NCI-H82 treated with DMSO at 0.1 percent for 48 hours (cell line): Measurements from ENCODE around the gene EFNA4.
A peak's percentile ranks its signal among the peaks of the same experiment; 100 is the strongest.

Experiments
- DNase-seq: peaks from one replicate; lab custom pipeline; 2025; ENCODE audit not compliant: unreplicated experiment; lab: John Stamatoyannopoulos, UW

EFNA4 gene

GRCh38 chr1:155072531-155073289 is 9.2 kb downstream of the EFNA4 start:
- no peak for DNase-seq

DNA sequence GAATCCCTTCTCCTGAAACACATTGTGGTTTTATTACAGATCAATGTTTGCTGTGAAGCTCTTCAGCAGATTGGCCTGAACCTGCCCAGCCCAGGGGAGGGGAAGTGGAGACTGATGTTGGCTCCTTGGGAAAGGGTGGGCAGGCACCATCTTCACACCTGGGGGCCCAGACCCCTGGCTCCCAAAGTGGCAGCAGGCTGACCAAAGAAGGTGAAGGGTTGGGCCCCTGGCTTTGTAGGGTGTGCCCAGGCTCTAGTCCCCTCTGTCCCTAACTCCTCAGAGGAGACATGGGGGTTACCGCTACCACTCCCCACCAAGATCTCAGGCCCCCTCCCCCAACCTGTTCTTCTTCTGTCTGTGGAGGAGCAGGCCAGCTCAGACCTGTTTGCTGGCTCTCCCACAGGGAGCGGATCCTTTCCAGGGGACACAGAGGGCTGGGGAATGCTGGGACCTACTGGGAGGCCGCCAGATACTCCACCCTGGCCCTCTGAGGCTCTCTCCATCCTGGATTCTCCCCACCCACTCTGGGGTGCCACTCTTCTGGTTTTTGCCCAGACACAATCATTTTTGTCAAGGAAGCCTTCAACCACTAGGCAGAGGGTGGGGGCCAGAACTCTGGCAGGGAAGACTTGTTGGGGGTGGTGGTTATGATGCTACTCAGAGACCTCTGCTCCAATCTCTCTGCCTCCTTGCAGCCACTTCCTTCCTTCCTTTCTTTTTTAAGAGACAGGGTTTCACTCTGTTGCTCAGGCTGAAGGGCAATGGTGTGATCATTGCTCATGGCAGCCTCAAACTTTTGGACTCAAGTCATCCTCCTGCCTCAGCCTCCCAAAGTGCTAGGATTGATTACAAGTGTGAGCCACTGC is 10.1 kb downstream of the EFNA4 start:
- no peak for DNase-seq

DNA sequence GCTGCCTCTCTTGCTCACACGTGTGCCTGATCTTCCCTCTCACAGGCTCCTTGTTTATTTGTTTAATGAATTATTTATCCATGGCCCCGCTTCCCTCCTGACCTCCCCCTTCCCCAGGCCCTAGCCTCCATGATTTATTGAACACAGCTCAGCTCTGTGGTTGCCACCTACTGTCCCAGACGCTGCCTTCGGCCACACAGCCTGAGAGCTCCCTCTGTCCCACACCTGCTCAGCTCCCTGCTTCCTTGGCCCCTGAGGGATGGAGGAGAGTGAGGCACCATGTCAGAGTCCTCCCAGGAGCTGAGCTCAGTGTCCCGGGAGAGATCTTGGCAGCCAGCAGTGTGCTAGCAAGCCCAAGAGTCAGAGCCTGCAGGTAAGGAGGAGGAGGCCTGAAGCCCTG is 12.0 kb downstream of the EFNA4 start:
- DNase-seq: no peak

DNA sequence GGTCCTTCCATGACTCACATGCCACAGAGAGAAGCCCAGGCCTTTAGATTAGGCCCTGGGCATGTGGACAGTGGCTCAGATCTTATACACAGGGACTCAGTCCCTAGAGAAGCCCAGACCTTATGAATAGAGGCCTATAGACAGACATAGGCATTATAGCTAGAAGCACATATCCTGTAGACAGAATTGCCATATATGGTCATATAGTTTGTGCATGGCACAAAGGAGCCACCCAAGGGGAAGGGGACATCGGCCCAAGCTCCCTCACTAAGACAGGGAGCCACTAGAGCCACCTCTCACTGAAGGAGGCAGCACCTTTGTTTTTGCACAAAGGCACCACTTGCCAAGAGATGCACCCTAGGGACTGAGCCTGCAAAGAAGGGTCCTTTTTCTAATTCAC is 12.8 kb downstream of the EFNA4 start:
- DNase-seq: no peak

DNA sequence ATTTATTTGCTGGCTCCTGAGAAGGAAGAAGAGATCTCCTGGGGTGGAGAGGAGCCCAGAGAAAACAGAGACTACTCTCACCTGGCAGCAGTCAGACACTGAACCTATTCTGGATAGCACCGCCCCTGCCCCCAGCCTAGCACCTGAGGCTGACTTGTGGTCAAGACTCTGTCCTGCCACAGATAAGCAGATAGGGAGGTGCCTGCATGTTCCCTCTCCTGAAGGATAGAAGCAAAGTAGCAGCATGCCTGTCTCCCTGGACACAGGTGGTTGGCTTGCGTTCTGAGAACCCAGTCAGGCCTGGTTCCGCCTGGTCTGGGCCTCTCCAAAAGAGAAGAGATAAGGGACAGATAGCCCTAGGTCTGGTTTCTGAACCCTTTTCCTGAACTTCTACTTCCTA is 13.8 kb downstream of the EFNA4 start:
- no peak for DNase-seq

GRCh38 chr1:155077758-155078445 is 14.4 kb downstream of the EFNA4 start:
- no peak for DNase-seq

- DNase-seq: peak; percentile 33
These were observed 15.1 kb downstream of the EFNA4 start, which contains the start of gene EFNA3 for GRCh38 chr1:155078469-155079209. Gene EFNA3 (plus strand): TSS chr1:155078837. CDS start chr1:155078942, 105 bp downstream.

DNA sequence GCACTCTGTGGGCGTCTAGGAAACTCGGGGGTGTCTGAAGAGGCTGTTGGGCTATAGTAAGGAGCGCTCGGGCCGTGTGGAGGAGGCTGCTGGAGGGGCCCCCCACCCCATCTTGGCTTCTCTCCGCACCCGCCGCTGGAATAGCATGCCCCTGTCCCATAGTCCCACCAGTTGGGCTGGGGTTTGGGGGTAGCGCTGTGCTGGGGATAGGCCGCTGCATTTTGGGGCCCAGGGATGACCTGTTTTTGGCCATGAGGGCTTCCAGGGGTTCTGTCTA is 15.6 kb downstream of the EFNA4 start:
- no peak for DNase-seq

DNA sequence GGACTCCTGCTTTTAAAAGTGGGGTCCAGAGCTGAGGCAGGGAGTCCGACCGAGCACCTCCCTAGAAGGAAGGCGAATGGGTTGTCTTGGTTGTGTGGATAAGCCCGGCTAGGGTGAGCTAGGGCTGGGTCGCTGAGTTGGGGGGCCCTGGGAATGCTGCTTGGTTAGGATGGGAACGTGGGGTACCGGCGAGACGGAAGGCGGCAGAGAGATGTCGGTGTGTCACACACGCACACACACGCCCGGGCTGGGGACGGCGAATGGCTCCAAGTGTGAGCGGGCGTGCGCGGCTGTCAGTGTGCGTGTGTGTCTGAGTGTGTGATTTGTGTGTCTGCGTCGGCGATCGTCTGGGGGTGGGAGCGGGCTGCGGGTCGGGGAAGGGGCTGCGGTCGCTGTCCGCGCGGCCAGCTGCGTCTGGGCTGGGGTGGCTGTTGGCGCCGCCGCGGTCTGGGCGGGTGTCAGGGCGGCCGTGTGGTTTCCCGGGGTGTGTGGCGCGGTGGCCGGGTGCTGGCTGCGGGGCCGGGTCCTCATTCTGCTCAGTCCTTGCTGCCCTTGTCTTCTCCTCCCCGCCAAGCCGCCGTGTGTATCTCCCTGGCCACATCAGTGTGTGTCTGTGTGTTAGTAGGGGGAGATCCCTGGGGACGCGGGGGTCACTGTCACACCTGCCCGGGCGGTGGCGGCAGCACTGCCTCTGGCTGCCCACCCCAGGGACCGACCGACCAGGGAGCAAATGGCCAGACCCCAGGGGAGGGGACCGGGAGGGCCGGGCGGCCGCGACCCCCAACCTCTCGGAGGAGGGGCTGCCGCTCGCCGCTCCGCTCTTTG is 16.2 kb downstream of the EFNA4 start:
- no peak for DNase-seq

DNA sequence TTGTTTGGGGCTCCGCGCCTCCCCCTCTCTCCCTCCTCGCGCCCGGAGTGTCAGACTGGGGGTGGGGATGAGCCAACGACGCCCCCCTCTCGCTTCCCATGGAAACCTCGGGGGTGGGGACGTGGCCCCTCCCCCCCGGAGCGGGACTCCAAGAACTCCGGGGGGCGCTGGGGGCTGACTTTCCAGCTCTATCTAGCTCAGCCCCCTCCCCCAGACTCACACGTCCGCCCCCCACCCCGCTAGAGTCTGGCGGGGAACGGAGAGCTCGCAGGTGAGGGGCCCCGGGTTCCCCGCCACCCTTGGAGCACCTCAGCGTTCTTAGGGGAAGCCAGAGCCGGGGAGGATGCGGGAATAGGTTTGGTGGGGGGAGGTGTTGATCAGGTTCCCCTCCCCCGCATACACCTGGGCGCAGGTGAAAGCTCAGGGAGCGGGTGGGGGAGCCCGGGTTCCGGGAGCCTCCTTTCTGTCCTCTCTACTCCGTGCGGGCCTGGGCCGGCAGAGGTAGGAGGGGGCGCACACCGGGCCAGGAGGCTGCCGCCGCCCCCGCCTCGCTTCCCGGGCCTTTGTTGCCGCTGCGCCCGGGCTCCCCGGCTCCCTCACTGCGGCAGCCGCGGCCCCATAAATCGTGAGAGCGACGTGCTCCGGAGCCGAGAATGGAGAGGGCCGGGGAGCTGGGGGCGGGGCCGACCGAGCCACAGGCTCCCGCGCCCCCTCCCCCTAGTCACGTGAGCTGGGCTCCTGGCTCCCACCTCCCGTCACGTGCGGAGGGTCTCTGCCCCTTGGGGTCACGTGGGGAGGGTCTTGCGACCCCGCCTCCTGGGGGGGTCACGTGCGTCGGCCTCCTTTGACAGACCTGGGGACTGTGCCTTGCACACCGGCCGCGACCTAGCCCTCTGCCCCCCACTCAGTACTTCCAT is 17.0 kb downstream of the EFNA4 start:
- DNase-seq: peak; percentile 77

DNA sequence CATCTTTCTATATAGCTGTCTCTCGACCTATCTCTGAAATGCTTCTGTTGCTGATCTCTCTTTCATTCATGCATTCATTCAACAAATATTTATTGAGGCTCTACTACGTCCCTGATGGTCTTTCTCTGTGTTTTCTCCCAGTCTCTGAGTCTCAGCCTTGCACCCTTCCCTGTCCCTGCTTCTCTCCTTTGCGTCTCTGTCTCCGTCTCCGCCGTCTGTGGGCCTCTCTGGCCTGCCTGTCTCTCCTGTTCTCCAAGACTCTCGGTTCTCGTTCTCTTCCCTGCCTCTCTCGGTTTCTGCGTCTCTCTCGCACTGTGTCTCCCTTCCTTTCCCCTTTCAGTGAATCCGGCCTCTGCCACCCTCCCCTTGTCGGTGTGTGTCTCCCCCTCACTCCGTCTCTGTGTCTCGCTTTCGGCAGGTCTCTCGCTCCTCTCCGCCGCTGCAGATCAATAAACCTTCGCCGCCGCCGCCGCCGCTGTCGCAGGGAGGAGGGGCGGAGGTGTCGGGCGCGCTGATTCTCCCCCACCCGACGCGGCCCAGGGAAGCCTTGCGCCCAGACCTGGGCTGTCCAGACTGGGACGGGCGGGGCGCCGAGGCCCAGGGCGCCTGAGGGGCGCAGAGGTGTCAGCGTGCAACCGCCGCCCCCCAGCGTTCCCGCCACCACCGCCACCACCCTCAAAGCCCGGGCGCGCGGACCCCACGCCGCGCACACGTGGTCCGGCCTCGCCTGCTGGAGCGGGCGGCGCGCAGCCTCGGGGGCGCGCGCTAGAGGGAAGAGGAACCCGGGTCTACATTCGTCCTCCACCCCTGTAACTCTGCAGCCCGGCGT is 18.1 kb downstream of the EFNA4 start:
- DNase-seq: no peak

DNA sequence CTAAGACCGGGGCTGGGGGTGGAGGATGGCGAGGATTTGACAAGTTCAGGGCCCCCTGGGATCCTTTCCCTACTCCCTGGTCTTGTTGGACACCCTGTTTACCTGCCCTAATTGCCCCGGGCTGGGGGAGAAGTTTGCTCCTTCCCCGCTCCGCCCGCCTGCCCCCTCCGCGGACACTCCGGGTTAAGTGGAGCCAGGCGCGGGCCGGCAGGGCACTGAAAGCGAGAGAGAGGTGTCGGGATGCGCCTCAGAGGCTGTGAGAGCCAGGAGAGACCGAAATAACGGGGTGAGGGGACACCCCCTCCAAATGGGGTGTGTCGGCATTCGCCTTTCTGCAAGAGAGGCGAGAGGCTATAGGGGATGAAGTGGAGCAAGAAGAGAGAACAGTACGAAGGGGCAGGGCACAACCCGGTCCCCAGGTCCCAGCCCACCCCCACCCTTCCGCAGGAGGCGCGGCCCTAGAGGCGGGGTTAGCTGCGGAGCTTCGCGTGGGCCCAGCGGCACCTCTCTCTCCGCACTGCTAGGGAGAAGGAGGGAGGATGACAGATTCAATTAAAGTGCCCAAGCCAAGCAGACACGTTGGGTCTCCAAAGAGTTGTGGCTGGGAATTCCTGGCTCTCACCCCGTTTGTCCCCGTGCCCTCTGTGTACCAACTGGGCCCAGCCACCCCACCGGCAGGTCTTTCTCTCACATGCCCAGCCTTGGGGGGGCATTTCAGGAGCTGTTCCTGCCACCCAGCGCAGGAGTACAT is 18.9 kb downstream of the EFNA4 start:
- DNase-seq: no peak

DNA sequence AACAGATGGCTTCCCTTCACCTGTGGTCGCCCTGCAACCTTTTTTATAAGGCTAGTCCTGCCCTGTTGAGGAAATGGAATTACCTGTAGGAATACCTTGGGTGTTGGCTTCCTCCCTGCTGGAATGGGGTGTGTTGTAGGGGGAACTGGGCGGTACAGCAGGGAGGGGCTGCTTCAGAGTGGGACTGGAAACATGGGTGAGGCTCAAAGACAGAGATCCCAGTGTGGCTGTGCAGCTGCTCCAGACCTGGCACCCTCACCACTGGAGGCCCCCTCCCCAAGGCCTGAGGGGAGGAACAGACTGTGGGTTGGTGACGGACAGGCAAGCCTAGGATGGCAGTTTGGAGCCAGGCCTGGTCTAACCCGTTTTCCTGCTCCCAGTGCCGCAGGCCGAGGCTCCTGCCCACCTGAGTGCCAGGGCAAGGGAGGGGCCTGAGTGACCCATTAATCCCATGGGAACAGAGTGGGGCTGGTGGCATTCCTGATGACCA is 19.6 kb downstream of the EFNA4 start:
- DNase-seq: no peak

- DNase-seq: no peak
These were observed 20.6 kb downstream of the EFNA4 start for GRCh38 chr1:155083865-155084721.

DNA sequence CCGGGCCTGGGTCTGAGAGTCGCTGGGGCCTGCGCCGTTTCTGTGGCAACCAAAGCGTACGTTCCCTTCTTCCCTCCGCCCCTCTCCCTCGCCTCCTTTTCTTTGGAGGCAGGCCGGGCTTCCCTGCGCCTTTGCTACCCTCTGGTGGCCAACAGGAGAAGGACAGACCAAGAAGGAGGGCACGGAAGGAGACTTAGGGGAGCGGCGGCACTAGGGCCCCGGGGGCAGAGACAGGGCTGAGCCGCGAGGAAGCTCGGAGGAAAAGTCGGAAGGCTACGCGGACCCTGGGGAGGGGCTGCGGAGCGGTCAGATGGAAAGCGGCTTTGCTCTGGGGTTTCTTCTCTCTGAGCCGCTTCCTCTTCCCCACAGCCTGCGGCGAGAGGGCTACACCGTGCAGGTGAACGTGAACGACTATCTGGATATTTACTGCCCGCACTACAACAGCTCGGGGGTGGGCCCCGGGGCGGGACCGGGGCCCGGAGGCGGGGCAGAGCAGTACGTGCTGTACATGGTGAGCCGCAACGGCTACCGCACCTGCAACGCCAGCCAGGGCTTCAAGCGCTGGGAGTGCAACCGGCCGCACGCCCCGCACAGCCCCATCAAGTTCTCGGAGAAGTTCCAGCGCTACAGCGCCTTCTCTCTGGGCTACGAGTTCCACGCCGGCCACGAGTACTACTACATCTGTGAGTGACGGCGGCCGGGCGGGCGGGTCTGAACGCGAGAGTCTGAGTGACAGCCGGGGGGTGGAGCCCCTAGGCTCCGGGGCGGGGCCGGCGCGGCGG is 21.4 kb downstream of the EFNA4 start:
- peak; percentile 97 for DNase-seq
